GM21390 (cell line): ENCODE data around the gene PCSK7.

Source experiments
- ATAC-seq: cut with Tn5 transposase; IDR thresholded peaks from one replicate; pipeline ENCODE4 v1.9.1; 2021; ENCODE audit not compliant: unreplicated experiment

PCSK7 gene

GRCh38 chr11:117199053-117199915 is 32.6 kb downstream of the PCSK7 start, which contains the start of gene TAGLN:
Gene TAGLN (plus strand): TSS chr11:117199370. CDS start chr11:117203014, 3,644 bp downstream.
- ATAC-seq, result no peak

- ATAC-seq, result no peak
Measured at GRCh38 chr11:117198613-117199012, 33.3 kb downstream of the PCSK7 start.

- ATAC-seq, result no peak
Measured at GRCh38 chr11:117197516-117198456, 34.1 kb downstream of the PCSK7 start.

- no peak for ATAC-seq
Measured at GRCh38 chr11:117197006-117197405, 34.9 kb downstream of the PCSK7 start.

- ATAC-seq, result no peak
Measured at GRCh38 chr11:117195761-117196160, 36.1 kb downstream of the PCSK7 start.

- no peak for ATAC-seq
Measured at GRCh38 chr11:117195258-117195657, 36.6 kb downstream of the PCSK7 start.

- no peak for ATAC-seq
Measured at GRCh38 chr11:117194267-117194666, 37.6 kb downstream of the PCSK7 start.

GRCh38 chr11:117193130-117194020 is 38.5 kb downstream of the PCSK7 start:
- no peak for ATAC-seq

GRCh38 chr11:117192401-117192875 is 39.4 kb downstream of the PCSK7 start:
- ATAC-seq, result no peak

GRCh38 chr11:117191680-117192400 is 40.0 kb downstream of the PCSK7 start:
- no peak for ATAC-seq

GRCh38 chr11:117189941-117190544 is 41.8 kb downstream of the PCSK7 start:
- ATAC-seq, result no peak

GRCh38 chr11:117189191-117189940 is 42.5 kb downstream of the PCSK7 start:
- ATAC-seq, result peak; percentile 61

GRCh38 chr11:117188620-117189081 is 43.2 kb downstream of the PCSK7 start:
- ATAC-seq, result no peak

- no peak for ATAC-seq
Measured at GRCh38 chr11:117187799-117188481, 43.9 kb downstream of the PCSK7 start.

- ATAC-seq, result no peak
Measured at GRCh38 chr11:117187428-117187798, 44.5 kb downstream of the PCSK7 start.

- ATAC-seq, result no peak
Measured at GRCh38 chr11:117187007-117187406, 44.9 kb downstream of the PCSK7 start.

GRCh38 chr11:117186431-117186761 is 45.5 kb downstream of the PCSK7 start:
- no peak for ATAC-seq

GRCh38 chr11:117185736-117186430 is 46.0 kb downstream of the PCSK7 start:
- no peak for ATAC-seq
